ENCODE measurements around the gene PKD1L1. TPM values are rescaled to one million over a fixed set of nuclear protein-coding genes. Genes with fewer than 3 reads are reported as not detected.

PKD1L1 gene
- total and polyA plus RNA-seq, 11 donors = 1.1 to 3.7 (median 2.3) TPM

- Histone ChIP-seq H3K36me3 (no peaks in the 10 kb centered on the region), H3K9me3 (peaks cover 0 to 5% (median 0%) of the 10 kb centered on the region in 12 donors), H3K27ac (no peak overlapping the region), H3K4me1 (peaks cover 0 to 26% (median 7%) of the 10 kb centered on the region in 12 donors), H3K4me3 (no peak overlapping the region), H3K27me3 (no peaks in the 10 kb centered on the region)
- WGBS, 4 donors = 94 to 98% (median 97%) methylated on average over 5 of the region's 5 CpGs
- DNase-seq = no peak
- ATAC-seq = no peak
- TF ChIP-seq POLR2A (IDR thresholded peaks at IDR 0.05) = no peak
- TF ChIP-seq, protein P1, sequence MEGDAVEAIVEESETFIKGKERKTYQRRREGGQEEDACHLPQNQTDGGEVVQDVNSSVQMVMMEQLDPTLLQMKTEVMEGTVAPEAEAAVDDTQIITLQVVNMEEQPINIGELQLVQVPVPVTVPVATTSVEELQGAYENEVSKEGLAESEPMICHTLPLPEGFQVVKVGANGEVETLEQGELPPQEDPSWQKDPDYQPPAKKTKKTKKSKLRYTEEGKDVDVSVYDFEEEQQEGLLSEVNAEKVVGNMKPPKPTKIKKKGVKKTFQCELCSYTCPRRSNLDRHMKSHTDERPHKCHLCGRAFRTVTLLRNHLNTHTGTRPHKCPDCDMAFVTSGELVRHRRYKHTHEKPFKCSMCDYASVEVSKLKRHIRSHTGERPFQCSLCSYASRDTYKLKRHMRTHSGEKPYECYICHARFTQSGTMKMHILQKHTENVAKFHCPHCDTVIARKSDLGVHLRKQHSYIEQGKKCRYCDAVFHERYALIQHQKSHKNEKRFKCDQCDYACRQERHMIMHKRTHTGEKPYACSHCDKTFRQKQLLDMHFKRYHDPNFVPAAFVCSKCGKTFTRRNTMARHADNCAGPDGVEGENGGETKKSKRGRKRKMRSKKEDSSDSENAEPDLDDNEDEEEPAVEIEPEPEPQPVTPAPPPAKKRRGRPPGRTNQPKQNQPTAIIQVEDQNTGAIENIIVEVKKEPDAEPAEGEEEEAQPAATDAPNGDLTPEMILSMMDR (IDR thresholded peaks at IDR 0.05) = no peak
- intact Hi-C loops (cut with DNase I) = no loop called here
These were observed 167.7 kb downstream of the PKD1L1 start for GRCh38 chr7:47780555-47780954.

GRCh38 chr7:47779341-47779771 lies 168.9 kb downstream of the PKD1L1 start:
- 77 to 85% (median 80%) methylated on average over 7 of the region's 7 CpGs for WGBS, 4 donors

DNA sequence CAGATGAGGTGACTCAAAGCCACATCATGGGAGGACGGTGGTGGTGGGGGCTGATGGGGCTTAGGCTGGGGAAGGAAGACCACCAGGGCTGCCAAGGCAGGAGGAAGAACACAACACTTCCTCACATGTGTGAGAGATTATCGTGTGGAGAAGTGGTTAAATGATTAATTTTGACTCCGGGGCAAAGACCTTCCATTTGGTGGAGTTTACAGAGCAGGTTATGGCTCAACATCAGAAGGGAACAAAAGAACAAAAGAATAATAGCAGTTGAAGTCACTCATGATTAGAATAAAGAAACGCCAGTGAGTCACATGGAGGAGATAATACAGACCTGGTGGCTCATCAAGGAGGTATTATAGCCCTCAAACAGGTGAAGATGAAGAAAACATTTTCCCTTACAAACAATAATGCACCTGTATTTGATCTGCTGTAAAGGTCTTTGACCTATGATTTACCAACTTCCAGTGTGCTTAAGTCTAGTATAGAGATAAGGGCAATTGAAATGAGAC lies 170.1 kb downstream of the PKD1L1 start:
- TF ChIP-seq, protein P1 (IDR thresholded peaks at IDR 0.05) = no peak
- no peak for TF ChIP-seq POLR2A (IDR thresholded peaks at IDR 0.05)
- H3K27ac ChIP-seq = no peak overlapping the region
- no peaks in the 10 kb centered on the region for H3K36me3 ChIP-seq
- ATAC-seq (no peak), DNase-seq (no peak)
- peaks cover 0 to 11% (median 0%) of the 10 kb centered on the region in 12 donors for H3K4me1 ChIP-seq
- H3K9me3 ChIP-seq = peaks cover 0 to 5% (median 0%) of the 10 kb centered on the region in 12 donors
- no peak overlapping the region for H3K4me3 ChIP-seq
- intact Hi-C loops (cut with DNase I) = no loop called here
- no peaks in the 10 kb centered on the region for H3K27me3 ChIP-seq
- 89 to 94% (median 90%) methylated on average over 4 of the region's 4 CpGs for WGBS, 4 donors

More at GRCh38 chr7:47779341-47779771, 168.9 kb downstream of the PKD1L1 start:
- H3K36me3 ChIP-seq = no peaks in the 10 kb centered on the region
- H3K4me3 ChIP-seq = no peak overlapping the region
- peaks cover 0 to 21% (median 7%) of the 10 kb centered on the region in 12 donors for H3K4me1 ChIP-seq
- TF ChIP-seq, protein P1 (IDR thresholded peaks at IDR 0.05) = no peak
- TF ChIP-seq POLR2A (IDR thresholded peaks at IDR 0.05) = no peak
- no peak overlapping the region for H3K27ac ChIP-seq
- intact Hi-C loops (cut with DNase I) = no loop called here
- ATAC-seq (no peak), DNase-seq (no peak)
- peaks cover 0 to 5% (median 0%) of the 10 kb centered on the region in 12 donors for H3K9me3 ChIP-seq
- H3K27me3 ChIP-seq = no peaks in the 10 kb centered on the region

DNA sequence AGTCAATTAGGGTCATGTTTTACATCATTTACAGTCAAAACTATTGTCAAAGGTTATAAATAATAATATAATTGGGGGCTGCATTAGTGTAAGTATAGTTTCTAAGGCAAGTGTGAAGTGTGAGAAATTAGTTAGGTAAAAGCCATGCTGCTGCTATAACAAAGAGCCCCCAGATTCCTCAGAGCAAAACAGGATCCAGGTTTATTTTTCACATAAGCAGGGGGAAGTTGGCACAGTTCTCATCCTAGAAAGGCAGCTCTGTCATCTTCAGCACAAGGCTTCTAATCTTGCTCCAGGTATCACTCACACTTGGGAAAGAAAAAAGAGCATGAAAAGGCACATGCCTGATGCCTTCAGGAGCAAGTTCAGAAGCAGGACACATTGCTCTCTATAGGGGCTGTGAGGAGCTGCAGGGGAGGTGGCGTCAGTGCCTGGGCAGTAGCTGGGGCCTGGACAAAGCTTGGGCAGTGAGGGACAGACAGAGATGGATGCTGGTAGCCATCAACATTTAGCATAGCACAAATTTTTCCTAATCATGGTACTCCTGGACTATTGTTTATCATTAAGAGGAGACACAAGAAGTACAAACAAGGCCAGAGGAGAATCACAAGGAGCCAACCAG lies 170.6 kb downstream of the PKD1L1 start:
- Histone ChIP-seq H3K27ac (no peak overlapping the region), H3K36me3 (no peaks in the 10 kb centered on the region), H3K4me3 (no peak overlapping the region), H3K4me1 (peaks cover 0 to 7% (median 0%) of the 10 kb centered on the region in 12 donors), H3K27me3 (no peaks in the 10 kb centered on the region), H3K9me3 (peaks cover 0 to 5% (median 0%) of the 10 kb centered on the region in 12 donors)
- ATAC-seq (no peak), DNase-seq (no peak)
- TF ChIP-seq POLR2A (IDR thresholded peaks at IDR 0.05) = no peak
- TF ChIP-seq, protein P1 (IDR thresholded peaks at IDR 0.05) = no peak
- 83 to 100% (median 97%) methylated on average over 1 of the region's 1 CpG for WGBS, 4 donors
- intact Hi-C loops (cut with DNase I) = no loop called here

Data from heart left ventricle (tissue), 16 donors.